ENCODE measurements around the gene PGPEP1. TPM values are rescaled to one million over a fixed set of nuclear protein-coding genes. Genes with fewer than 3 reads are reported as not detected.

Gene PGPEP1
- total and polyA plus RNA-seq, 10 of the 15 experiments (the other 5 are each of a cell fraction or from before 2014, with no cell fraction given): 13.8 to 39.4 (median 17.0) TPM

DNA sequence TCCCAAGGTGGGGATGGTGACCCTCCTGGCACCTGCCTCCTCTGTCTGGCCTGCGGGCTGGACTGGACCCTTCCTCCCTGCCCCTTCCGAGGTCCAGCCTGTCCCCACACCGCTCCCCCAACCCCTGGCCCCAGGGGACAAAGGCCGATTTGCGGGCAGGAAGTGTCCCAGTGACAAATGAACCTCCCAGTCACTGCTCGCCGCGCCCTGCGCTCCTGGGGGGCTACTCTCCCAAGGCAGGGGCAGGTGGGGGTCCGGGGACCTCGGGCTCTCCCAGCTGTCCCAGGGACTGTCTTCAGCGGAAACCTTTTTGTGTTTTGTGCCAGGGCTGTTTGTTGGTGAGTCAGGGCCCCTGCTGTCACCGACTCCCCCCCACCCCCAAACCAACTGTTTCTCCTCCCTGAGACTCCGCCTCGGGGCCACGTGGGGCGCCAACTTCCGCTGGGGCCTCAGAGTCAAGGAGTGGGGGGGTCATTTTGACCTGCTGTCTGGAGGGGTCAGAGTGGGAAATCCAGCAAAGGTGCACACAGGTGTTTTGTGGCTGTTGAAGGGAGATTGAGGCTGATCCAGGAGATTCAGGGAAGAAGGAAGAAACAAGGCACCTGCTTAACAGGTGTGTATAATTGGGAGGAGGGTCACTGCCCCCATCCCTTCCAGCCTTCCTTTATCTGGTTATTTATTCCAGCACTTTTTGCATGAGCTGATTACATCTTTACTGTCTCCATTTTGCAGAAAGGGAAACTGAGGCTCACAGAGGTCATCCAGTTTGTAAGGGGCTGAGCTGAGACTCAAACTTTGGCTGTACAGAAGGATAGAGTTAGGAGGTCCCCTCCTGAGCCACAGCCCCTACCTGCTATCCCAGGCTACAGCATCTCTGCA lies 831 bp downstream of the PGPEP1 start (continued):
- TF ChIP-seq, protein P1, sequence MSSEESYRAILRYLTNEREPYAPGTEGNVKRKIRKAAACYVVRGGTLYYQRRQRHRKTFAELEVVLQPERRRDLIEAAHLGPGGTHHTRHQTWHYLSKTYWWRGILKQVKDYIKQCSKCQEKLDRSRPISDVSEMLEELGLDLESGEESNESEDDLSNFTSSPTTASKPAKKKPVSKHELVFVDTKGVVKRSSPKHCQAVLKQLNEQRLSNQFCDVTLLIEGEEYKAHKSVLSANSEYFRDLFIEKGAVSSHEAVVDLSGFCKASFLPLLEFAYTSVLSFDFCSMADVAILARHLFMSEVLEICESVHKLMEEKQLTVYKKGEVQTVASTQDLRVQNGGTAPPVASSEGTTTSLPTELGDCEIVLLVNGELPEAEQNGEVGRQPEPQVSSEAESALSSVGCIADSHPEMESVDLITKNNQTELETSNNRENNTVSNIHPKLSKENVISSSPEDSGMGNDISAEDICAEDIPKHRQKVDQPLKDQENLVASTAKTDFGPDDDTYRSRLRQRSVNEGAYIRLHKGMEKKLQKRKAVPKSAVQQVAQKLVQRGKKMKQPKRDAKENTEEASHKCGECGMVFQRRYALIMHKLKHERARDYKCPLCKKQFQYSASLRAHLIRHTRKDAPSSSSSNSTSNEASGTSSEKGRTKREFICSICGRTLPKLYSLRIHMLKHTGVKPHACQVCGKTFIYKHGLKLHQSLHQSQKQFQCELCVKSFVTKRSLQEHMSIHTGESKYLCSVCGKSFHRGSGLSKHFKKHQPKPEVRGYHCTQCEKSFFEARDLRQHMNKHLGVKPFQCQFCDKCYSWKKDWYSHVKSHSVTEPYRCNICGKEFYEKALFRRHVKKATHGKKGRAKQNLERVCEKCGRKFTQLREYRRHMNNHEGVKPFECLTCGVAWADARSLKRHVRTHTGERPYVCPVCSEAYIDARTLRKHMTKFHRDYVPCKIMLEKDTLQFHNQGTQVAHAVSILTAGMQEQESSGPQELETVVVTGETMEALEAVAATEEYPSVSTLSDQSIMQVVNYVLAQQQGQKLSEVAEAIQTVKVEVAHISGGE (CRISPR knock-in tag; IDR thresholded peaks at IDR 0.05): no peak
- TF ChIP-seq TARDBP (IDR thresholded peaks at IDR 0.05; ENCODE audit: borderline replicate concordance) (0 out of 2 replicates have a peak, but pooled peaks have one; percentile 52), ZNF384 (IDR thresholded peaks at IDR 0.05; ENCODE audit: borderline replicate concordance, low read depth, low read length) (no peak), HDAC6 (IDR thresholded peaks at IDR 0.05; ENCODE audit: unreplicated experiment) (no peak), DPF2 (IDR thresholded peaks at IDR 0.05) (peak; percentile 21; the same call in 1 of the 2 replicates), NBN (IDR thresholded peaks at IDR 0.05) (peak; percentile 31; the same call in 1 of the 2 replicates), IKZF2 (IDR thresholded peaks at IDR 0.05) (peak; percentile 23 to 48; a peak in 2 of 4 replicates), YBX1 (IDR thresholded peaks at IDR 0.05) (no peak), MTA3 (IDR thresholded peaks at IDR 0.05; ENCODE audit: borderline replicate concordance, low read length) (no peak), SREBF2 (IDR thresholded peaks at IDR 0.05; ENCODE audit: low read length) (no peak), ZZZ3 (IDR thresholded peaks at IDR 0.05; ENCODE audit: control insufficient read depth, insufficient read length, low read depth) (no peak), TCF3 (IDR thresholded peaks at IDR 0.05; ENCODE audit: borderline replicate concordance, insufficient read depth, low read depth, low read length) (no peak), CHD2 (IDR thresholded peaks at IDR 0.05; ENCODE audit: borderline replicate concordance, low read depth, low read length) (no peak), MYC (IDR thresholded peaks at IDR 0.05; ENCODE audit: insufficient read depth, insufficient read length, insufficient replicate concordance, low read length, severe bottlenecking) (no peak), SIN3A (IDR thresholded peaks at IDR 0.05; ENCODE audit: low read depth, low read length) (no peak; the same call in 1 of the 2 replicates), NFXL1 (IDR thresholded peaks at IDR 0.05; ENCODE audit: borderline replicate concordance) (no peak), CREB1 (IDR thresholded peaks at IDR 0.05; ENCODE audit: low read depth) (0 out of 2 replicates have a peak, but pooled peaks have one; percentile 31), MXI1 (IDR thresholded peaks at IDR 0.05; ENCODE audit: low read depth, low read length) (peak; percentile 56), STAT3 (IDR thresholded peaks at IDR 0.05; ENCODE audit: low read depth, low read length) (no peak), IKZF1 (conservative IDR thresholded peaks at IDR 0.05) (0 out of 2 replicates have a peak, but pooled peaks have one; percentile 4), SPI1 (IDR thresholded peaks at IDR 0.05; ENCODE audit: borderline replicate concordance, insufficient read depth, low read depth, low read length) (no peak), MTA2 (IDR thresholded peaks at IDR 0.05; ENCODE audit: low read depth) (no peak)
- TF ChIP-seq, protein P2, sequence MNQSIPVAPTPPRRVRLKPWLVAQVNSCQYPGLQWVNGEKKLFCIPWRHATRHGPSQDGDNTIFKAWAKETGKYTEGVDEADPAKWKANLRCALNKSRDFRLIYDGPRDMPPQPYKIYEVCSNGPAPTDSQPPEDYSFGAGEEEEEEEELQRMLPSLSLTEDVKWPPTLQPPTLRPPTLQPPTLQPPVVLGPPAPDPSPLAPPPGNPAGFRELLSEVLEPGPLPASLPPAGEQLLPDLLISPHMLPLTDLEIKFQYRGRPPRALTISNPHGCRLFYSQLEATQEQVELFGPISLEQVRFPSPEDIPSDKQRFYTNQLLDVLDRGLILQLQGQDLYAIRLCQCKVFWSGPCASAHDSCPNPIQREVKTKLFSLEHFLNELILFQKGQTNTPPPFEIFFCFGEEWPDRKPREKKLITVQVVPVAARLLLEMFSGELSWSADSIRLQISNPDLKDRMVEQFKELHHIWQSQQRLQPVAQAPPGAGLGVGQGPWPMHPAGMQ (IDR thresholded peaks at IDR 0.05; ENCODE audit: borderline replicate concordance): no peak
- TF ChIP-seq, protein P3, sequence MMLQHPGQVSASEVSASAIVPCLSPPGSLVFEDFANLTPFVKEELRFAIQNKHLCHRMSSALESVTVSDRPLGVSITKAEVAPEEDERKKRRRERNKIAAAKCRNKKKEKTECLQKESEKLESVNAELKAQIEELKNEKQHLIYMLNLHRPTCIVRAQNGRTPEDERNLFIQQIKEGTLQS (IDR thresholded peaks at IDR 0.05; ENCODE audit: borderline replicate concordance, extremely low read depth, low read depth, low read length): peak; percentile 61; the same call in 1 of the 2 replicates
- TF ChIP-seq, protein P4, sequence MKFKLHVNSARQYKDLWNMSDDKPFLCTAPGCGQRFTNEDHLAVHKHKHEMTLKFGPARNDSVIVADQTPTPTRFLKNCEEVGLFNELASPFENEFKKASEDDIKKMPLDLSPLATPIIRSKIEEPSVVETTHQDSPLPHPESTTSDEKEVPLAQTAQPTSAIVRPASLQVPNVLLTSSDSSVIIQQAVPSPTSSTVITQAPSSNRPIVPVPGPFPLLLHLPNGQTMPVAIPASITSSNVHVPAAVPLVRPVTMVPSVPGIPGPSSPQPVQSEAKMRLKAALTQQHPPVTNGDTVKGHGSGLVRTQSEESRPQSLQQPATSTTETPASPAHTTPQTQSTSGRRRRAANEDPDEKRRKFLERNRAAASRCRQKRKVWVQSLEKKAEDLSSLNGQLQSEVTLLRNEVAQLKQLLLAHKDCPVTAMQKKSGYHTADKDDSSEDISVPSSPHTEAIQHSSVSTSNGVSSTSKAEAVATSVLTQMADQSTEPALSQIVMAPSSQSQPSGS (IDR thresholded peaks at IDR 0.05; ENCODE audit: low read length): no peak
